Measurements from ENCODE around the gene CCNL2.

Gene CCNL2

GRCh38 chr1:1340791-1341548 lies 58.2 kb downstream of the CCNL2 start:
- no peak for FAIRE-seq

- no peak for FAIRE-seq
These were observed 59.0 kb downstream of the CCNL2 start for GRCh38 chr1:1340185-1340584.

- no peak for FAIRE-seq
These were observed 60.9 kb downstream of the CCNL2 start for GRCh38 chr1:1338278-1338677.

- FAIRE-seq, result no peak
These were observed 61.4 kb downstream of the CCNL2 start for GRCh38 chr1:1337793-1338147.

GRCh38 chr1:1336931-1337792 lies 62.0 kb downstream of the CCNL2 start:
- no peak for FAIRE-seq

- no peak for FAIRE-seq
These were observed 62.7 kb downstream of the CCNL2 start for GRCh38 chr1:1336446-1336845.

DNA sequence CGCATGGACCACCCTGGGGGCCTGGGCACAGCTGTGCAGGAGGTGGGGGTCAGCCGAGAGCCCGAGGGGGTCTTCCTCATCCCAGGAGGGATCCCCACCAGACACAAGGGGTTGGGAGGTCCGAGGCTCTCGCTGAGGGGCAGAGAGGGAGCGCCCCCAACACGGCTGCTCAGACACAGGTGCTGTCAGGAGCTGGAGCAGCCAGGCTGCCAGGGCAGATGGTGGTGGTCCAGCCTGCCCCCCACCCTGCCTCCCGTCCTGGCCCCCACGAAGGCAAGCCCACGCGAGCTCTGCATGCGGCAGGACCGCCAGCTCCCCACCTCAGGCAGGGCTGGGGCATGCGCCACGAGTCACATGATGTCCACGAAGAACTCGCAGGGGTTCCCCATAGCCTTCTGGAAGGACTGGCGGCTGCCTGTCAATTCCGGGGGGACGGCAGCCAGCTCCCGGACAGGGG lies 63.3 kb downstream of the CCNL2 start:
- no peak for FAIRE-seq

Data from TTC549 (cell line).